Activated T-helper 1 cell treated with anti-CD3 and anti-CD28 coated beads, Interleukin-2, amount 50 U/mL, for 16 hours (primary cell): ENCODE measurements around the gene CYTL1.
"Not testable (repeated sequence)": the region's sequence is repeated elsewhere in the genome, so short reads cannot be mapped to it uniquely, and the experiment has no call there.

ENCODE experiments used
- DNase-seq, 2 donors: peaks; one replicate each; pipeline ENCODE4 v3.0.0-alpha.2; 2020; ENCODE audit warnings: low read depth in 1 of 2, low spot score in 1 of 2

The CYTL1 gene

GRCh38 chr4:5034206-5034605 lies 14.9 kb upstream of the CYTL1 start:
- DNase-seq, result no peak

GRCh38 chr4:5033281-5033841 lies 14.1 kb upstream of the CYTL1 start:
- DNase-seq, result no peak

DNA sequence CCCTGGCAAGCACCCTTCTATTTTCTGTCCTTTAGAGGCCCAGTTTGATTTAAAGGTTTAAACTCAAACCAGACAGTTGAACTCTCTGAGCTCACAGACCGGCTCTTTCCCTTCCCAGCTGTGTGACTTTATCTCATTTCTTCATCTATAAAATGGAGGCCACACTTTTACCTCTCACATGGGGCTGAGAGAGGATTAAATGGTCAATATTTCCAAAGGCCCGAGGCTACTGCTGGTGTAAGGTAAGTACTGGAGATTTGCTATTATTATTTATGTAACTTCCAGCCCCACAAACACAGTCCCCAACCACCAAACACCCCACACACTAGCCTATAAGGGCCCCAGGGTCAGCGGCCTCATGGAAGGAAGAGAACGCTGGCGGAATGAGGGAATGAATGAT lies 13.6 kb upstream of the CYTL1 start:
- no peak for DNase-seq

DNA sequence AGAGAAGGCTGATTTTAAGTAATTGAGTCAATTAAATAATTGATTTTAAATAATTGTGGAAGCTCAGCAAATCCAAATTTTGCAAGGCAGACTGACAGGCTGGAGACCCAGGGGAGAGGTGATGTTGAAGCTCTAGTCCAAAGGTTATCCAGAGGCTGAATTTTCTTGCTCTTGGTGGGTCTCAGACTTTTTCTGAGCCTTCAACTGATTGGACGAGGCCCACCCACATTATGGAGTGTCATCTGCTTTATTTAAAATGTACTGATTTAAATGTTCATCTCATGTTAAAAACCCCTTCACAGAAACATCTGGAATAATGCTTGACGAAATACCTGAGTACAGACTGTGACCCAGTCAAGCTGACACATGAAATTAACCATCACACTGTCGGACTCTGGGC lies 11.7 kb upstream of the CYTL1 start:
- no peak for DNase-seq

- no peak for DNase-seq
These were observed 11.0 kb upstream of the CYTL1 start for GRCh38 chr4:5030221-5030620.

DNA sequence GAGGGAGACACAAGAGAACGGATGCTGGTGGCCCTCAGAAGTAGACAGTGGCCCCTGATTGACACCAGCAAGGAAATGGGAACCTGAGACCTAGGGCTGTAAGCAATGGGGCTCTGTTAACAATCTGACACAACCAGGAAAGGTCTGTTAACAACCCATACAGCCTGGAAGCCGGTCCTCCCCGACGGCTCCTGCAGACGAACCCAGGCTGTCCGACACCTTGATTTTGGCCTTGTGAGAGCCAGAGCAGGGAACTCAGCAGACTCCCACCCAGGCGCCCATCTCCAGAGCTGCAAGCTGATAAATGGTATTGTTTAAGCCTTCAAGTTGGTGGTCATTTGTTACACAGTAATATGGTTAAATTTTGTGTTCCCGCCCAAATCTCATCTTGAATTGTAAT lies 10.2 kb upstream of the CYTL1 start:
- DNase-seq, result no peak

DNA sequence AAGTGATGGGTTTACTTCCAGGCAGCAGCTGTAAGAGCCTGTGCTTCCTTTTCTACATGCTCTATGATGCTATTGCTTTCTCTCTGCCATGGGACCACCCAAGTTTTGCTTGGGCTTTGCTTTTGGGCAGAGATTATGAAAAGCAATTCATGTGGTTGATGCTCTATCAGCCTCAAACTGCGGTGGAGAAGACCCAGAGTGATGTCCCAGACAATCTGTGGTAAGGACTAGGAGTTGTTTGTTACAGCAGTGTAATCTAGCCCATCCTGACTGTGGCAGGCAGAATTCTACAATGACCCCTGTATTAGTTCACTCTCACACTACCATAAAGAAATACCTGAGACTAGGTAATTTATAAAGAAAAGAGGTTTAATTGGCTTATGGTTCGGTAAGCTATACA lies 9.2 kb upstream of the CYTL1 start:
- no peak for DNase-seq

- no peak for DNase-seq
These were observed 8.1 kb upstream of the CYTL1 start for GRCh38 chr4:5027346-5027745.

DNA sequence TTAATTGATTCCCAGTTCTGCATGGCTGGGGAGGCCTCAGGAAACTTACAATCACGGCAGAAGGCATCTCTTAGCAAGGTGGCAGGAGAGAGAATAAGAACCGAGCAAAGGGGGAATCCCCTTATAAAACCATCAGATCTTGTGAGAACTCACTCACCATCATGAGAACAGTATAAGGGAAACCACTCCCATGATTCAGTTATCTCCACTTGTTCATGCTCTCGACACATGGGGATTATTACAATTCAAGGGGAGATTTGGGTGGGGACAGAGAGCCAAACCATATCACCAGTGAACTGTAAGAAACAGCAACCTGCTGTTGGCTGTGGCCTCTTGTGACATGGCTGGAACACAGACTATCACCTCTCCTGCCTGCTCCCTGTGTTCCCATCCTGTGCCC lies 7.1 kb upstream of the CYTL1 start:
- DNase-seq, result no peak

DNA sequence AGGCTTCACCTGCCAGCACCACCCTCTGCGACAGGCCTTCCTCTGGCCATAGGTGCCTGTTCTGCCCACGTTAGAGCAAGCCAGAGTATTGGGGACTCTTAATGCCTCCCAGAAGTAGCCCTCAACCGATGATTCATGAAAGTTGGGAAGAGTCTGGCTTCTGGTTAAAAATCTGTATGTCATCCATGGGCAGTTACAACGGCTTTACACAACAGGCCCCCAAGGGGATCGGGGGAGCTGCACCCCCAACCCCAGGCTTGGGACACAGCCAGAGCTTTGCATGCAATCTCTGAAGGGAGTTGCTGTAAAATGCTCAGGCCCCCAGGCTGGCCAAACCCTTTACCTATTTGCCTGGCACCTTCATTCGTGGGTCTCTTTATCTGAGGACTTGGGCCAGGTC lies 5.4 kb upstream of the CYTL1 start:
- DNase-seq, result no peak

- no peak for DNase-seq
These were observed 2.3 kb upstream of the CYTL1 start for GRCh38 chr4:5021546-5021945.

DNA sequence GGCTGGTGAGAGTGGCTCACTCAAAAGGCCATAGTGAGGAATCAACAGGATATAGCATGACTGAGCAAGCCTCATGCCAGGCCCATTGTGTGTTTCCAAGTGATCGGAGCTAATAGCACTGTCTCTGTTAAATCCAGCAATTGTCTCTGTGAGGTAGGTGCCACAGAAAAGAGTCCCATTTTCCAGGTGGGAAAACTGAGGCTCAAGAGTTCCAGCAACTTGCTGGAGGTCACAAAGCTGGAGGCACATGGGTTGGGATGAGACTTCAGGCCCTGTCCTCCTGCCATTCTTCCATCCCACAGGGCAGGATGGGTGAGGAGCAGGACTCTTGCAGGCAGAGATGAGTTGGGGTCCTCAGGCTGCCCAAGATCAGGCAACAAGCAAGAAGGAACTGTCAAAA lies 1.1 kb upstream of the CYTL1 start:
- no peak for DNase-seq

GRCh38 chr4:5019796-5020195 lies 538 bp upstream of the CYTL1 start:
- DNase-seq, result no peak

GRCh38 chr4:5018603-5019002 lies 655 bp downstream of the CYTL1 start:
- DNase-seq, result no peak

DNA sequence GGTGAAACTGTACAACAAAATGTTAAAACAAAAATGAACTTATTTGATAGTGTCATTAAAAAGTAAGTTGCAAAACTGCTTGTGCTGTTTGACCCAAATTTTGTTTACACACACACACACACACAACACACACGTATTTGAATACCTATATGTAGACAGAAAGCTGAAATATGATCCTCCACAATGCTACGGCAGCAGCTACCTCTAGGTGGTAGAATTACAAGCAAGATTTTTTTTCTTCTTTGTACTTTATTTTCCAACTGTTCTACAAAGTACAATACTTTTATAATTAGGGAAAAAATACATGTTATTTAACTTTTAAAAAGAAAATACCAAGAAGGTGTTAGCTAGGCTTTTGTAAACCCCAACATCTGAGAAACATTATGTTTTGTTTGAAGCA lies 1.2 kb downstream of the CYTL1 start:
- no peak for DNase-seq

- no peak for DNase-seq
These were observed 5.1 kb downstream of the CYTL1 start for GRCh38 chr4:5014007-5014682.

DNA sequence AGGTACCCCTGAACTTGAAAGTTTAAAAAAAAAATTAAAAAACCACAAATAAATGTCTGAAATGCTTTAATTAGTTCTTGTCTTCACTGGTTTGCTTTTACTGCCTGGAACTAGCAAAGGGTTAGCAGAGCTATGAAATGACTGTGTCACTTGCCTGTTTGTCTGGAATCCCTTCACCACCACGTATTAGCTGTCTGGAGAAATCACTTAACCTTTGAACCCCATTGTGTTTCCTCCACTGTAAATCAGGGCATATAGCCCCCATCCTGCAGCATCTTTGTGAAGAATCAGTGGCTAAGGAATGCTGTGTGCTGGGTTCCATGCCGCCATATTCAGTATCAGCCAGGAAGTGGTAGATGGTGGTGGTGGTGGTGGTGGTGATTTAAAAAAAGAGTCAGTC lies 6.3 kb downstream of the CYTL1 start:
- DNase-seq, result no peak

- DNase-seq, result no peak
These were observed 6.9 kb downstream of the CYTL1 start for GRCh38 chr4:5012244-5012898.

- DNase-seq, result no peak
These were observed 8.3 kb downstream of the CYTL1 start for GRCh38 chr4:5010984-5011383.

- DNase-seq, result no peak
These were observed 9.5 kb downstream of the CYTL1 start for GRCh38 chr4:5009796-5010195.

- DNase-seq, result not testable (repeated sequence)
These were observed 12.3 kb downstream of the CYTL1 start for GRCh38 chr4:5006932-5007331.

- no peak for DNase-seq
These were observed 14.8 kb downstream of the CYTL1 start for GRCh38 chr4:5004496-5004895.

- DNase-seq, result no peak
These were observed 15.3 kb downstream of the CYTL1 start for GRCh38 chr4:5003918-5004317.
